ENCODE data around the gene SESN1.

SESN1 gene

DNA sequence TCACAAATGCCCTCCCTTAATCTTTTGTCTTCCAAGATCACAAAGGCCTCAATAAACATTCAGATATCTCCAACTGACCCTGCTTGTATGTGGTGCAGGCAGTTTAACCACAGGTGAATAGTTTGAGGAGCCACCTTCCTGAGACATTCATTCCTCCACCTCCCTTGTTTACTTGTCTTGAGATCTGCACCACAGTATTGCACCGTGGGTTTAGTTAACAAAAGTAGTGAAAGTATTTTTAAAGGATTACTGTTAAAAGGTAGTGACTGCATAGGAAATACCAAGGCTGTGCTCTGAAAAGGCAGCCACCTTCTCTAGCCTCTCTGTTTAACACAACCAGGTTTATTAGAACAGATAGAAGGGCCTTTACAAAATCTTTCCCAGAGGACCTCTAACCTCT is 46.5 kb downstream of the SESN1 start:
- no peak overlapping the region for H3K4me3 ChIP-seq (ENCODE audit: low read depth, low read length)
- ChIA-PET CTCF (no interaction called here), POLR2A (no interaction called here)
- TF ChIP-seq, protein P1, sequence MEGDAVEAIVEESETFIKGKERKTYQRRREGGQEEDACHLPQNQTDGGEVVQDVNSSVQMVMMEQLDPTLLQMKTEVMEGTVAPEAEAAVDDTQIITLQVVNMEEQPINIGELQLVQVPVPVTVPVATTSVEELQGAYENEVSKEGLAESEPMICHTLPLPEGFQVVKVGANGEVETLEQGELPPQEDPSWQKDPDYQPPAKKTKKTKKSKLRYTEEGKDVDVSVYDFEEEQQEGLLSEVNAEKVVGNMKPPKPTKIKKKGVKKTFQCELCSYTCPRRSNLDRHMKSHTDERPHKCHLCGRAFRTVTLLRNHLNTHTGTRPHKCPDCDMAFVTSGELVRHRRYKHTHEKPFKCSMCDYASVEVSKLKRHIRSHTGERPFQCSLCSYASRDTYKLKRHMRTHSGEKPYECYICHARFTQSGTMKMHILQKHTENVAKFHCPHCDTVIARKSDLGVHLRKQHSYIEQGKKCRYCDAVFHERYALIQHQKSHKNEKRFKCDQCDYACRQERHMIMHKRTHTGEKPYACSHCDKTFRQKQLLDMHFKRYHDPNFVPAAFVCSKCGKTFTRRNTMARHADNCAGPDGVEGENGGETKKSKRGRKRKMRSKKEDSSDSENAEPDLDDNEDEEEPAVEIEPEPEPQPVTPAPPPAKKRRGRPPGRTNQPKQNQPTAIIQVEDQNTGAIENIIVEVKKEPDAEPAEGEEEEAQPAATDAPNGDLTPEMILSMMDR (IDR thresholded peaks at IDR 0.05; ENCODE audit: insufficient read depth, low read length, missing control alignments): no peak
- no peak for DNase-seq (ENCODE audit: low read depth, low spot score)

DNA sequence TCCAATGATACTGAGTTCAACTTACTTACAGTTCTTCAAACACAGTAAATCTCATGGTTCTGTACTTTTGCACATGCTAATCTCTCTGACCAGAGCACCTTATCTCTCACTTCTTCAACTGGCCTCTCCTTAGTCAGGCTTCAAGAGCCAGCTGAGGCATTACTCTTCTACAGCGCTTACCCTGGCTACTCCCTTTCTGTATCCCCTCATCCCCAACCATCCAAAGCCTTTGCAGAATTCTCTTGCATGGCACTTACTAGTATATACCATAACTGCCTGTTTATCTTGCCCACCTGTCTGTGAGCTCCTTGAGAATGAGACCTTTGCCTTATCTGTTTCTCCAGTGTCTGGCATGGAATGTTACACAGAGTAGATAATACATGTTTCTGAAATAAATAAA is 49.2 kb downstream of the SESN1 start:
- ChIA-PET CTCF (interaction anchor here (1.2 kb wide), 1 partner anchor 9 kb away, joined by 3 read pairs; no protein-coding TSS in a partner anchor), POLR2A (no interaction called here)
- DNase-seq (ENCODE audit: low read depth, low spot score): no peak
- no peak overlapping the region for H3K4me3 ChIP-seq (ENCODE audit: low read depth, low read length)
- TF ChIP-seq, protein P1 (IDR thresholded peaks at IDR 0.05; ENCODE audit: insufficient read depth, low read length, missing control alignments): no peak

DNA sequence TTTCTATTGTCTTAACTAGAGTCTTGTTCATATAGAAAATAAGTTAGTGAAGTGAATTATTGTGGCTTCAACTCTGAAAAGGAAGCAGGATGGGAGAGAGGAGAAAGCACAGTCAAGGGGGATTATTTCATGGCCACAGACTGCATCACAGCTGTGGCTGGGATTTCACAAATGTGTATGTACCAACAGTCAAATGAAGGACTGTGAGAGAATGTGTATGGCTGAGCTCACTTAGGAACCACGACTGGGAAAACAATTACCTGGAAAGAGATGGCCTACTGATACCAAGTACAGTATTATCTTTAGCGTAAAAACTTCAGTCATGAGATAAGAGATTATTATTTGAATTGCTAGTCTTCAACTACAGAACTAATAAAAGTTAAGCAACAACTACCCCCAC is 54.9 kb downstream of the SESN1 start:
- POLR2A ChIA-PET: no interaction called here
- DNase-seq (ENCODE audit: low read depth, low spot score): no peak
- TF ChIP-seq, protein P1 (IDR thresholded peaks at IDR 0.05; ENCODE audit: insufficient read depth, low read length, missing control alignments): no peak
- CTCF ChIA-PET: interaction anchor here (1.3 kb wide), 1 partner anchor 22 kb away, joined by 3 read pairs; no protein-coding TSS in a partner anchor
- H3K4me3 ChIP-seq (ENCODE audit: low read depth, low read length): no peak overlapping the region

DNA sequence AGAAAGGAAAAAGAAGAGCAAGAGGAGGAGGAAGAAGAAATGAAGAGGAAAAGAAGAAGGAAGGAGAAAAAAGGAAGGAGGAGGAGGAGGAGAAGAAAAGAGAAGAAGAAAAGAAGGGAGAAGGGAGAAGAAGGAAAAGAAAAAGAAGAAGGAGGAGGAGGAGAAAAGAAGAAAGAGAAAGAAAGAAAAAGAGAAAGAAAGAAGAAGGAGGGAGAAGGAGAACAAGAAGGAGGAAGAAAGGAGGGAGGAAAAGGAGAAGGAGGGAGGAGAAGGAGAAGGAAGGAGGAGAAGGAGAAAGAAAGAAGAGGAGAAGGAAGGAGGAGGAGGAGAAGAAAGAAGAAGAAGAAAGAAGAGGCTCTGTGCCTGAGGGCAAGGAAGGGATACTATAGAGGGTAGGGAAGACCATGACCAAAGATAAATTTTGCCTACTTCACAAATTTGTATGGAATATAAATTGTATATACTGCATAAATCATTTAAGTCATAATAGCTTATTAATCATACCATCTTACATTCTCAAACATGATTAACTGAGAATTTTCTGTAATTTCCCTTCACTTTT is 55.7 kb downstream of the SESN1 start:
- ChIA-PET POLR2A (interaction anchor here (0.5 kb wide), 1 partner anchor 266 kb away, joined by 3 read pairs; no protein-coding TSS in a partner anchor), CTCF (interaction anchor here (1.3 kb wide), 1 partner anchor 21 kb away, joined by 3 read pairs; no protein-coding TSS in a partner anchor)
- TF ChIP-seq, protein P1 (IDR thresholded peaks at IDR 0.05; ENCODE audit: insufficient read depth, low read length, missing control alignments): no peak
- DNase-seq (ENCODE audit: low read depth, low spot score): no peak
- H3K4me3 ChIP-seq (ENCODE audit: low read depth, low read length): no peak overlapping the region

DNA sequence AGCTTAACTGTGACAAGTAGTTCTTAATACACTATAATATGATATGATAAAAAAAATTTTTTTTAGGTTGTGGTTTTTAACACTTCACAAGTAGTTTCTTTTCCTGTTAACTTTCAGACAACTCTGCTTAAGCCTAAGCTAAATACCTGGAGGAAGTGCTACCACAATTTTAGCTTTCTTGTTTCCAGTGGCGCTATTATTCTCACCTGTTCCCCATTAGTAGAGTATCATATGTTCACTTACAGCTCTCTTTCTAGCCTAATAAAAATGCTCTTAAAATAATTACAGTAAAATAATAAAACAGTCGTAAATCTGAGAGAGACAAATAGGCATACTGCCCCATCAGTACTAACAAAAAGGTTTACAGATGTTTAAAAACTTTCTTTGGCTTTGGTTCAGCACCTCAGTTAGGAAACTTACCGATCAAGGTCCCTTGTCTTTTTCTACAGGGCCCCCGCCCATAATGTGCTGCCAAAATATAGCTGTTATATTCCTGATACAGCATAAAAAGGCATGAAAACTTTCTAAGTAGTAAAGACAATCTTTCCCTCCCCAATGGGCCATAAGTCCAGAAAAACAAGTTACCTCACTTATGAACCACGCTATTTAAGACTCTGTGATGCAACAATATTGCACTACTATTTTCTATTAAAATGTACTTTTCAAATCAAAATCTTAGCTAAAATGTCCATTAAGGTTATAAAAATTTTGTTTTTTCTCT is 57.9 kb downstream of the SESN1 start:
- POLR2A ChIA-PET: interaction anchor here (0.6 kb wide), 1 partner anchor 1439 kb away, joined by 3 read pairs; no protein-coding TSS in a partner anchor

DNA sequence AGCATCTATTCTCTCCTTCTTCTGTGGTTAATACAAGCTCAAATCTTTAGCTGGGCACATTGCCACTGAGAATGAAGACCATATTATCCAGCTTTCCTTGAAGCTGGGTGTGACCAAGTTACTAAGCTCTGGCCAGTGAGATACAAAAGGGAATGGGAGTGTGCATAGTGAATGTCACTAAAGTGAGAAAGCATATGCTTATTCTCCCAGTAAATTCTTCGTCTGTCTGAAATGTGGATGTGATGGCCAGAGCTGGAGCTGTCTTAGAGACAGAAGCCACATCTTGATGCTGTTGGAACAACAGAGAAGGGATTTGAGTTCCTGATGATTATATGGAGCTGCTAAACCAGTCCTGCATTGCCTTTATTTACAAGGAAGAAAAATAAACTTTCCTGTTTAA is 60.1 kb downstream of the SESN1 start:
- no peak for DNase-seq (ENCODE audit: low read depth, low spot score)
- TF ChIP-seq, protein P1 (IDR thresholded peaks at IDR 0.05; ENCODE audit: insufficient read depth, low read length, missing control alignments): no peak
- H3K4me3 ChIP-seq (ENCODE audit: low read depth, low read length): no peak overlapping the region
- POLR2A ChIA-PET: no interaction called here
- CTCF ChIA-PET: interaction anchor here (1.3 kb wide), 1 partner anchor 9 kb away, joined by 4 read pairs; no protein-coding TSS in a partner anchor

More for the DNA sequence above, 57.9 kb downstream of the SESN1 start:
- DNase-seq (ENCODE audit: low read depth, low spot score): no peak
- no peak overlapping the region for H3K4me3 ChIP-seq (ENCODE audit: low read depth, low read length)
- CTCF ChIA-PET: interaction anchor here (0.8 to 1.3 kb wide), 2 partner anchors 9 to 14 kb away, joined by 3 read pairs; no protein-coding TSS in a partner anchor
- TF ChIP-seq, protein P1 (IDR thresholded peaks at IDR 0.05; ENCODE audit: insufficient read depth, low read length, missing control alignments): no peak
